NCI-H2196 treated with DMSO at 0.1 percent for 48 hours (cell line): ENCODE data around the gene SULT4A1.
A peak's percentile ranks its signal among the peaks of the same experiment; 100 is the strongest.
"Not testable (repeated sequence)": the region's sequence is repeated elsewhere in the genome, so short reads cannot be mapped to it uniquely, and the experiment has no call there.

ENCODE experiments used
- DNase-seq: peaks from one replicate; lab custom pipeline; 2025; ENCODE audit not compliant: unreplicated experiment; lab: John Stamatoyannopoulos, UW

Gene SULT4A1

DNA sequence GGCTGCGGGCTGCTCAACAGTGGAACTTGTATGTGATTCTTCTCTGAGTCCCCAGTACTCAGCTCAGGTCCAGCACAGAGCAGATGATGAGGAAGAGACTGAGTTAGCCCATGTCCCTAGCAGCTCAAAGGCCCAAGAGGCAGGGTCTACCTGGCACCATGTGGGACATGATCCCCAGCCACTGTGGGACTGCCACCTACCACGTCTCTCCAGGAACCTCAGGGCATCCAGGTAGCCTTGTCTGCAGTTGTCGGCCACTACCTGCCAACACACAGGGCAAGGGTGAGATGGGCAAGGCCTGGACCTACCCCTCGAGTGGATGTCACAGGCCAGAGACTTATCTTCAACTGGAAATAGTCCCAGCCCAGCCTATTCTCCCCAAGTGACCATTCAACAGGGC, 25.1 kb upstream of the SULT4A1 start:
- DNase-seq: no peak

DNA sequence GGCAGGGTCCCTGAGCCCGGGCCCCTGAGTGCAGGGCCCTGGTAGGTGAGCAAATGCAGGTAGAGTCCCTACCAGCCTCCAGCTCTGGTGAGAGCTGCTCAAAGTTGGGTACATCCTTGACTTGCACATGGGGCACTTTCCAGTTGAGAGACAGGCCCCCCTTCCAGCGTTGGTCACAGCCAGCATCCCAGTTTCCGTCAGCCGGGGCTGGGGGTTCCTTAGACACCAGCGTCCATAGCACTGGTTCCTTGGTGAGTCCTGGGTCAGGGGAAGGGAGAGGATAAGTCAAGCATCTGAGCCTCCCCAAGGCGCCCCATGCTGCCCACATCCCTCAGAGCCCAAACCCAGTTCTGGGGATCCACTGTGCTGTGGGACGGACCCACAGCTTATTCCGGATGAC, 23.9 kb upstream of the SULT4A1 start:
- DNase-seq: no peak

DNA sequence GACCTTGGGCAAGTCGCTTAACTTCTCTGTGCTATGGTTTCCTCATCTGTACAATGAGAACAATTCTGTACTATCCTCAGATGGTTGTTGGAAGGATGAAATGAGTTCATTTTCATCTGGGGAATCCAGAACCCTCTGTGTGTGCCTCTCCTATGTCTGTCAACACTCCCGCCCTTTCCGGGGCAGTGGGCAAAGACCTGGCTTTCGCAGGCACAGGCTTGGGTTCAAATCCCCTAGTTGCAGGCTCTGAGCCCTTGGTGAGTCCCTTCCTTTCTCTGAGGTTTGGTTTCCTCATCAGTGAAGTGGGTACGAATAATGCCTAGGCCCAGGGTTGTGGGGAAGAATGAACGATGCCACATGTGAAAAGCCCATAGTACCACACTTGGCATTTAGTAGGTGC, 23.5 kb upstream of the SULT4A1 start:
- no peak for DNase-seq

DNA sequence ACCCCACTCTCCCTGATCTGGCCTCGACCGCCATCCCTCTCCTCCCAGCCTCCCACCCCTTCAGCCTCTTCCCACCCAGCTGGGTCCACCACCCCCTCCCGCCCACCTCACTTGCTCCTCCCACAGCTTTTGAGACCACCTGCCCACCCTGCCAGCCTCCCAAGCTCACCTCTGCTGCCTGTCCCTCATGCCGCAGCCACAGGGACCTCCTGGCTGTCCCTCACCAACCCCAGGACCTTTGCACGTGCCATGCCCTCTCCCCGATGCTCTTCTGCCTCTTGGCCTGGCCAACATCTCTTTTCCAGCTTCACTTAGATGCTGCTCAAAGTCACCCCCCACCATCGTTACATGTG, 23.0 kb upstream of the SULT4A1 start:
- no peak for DNase-seq

DNA sequence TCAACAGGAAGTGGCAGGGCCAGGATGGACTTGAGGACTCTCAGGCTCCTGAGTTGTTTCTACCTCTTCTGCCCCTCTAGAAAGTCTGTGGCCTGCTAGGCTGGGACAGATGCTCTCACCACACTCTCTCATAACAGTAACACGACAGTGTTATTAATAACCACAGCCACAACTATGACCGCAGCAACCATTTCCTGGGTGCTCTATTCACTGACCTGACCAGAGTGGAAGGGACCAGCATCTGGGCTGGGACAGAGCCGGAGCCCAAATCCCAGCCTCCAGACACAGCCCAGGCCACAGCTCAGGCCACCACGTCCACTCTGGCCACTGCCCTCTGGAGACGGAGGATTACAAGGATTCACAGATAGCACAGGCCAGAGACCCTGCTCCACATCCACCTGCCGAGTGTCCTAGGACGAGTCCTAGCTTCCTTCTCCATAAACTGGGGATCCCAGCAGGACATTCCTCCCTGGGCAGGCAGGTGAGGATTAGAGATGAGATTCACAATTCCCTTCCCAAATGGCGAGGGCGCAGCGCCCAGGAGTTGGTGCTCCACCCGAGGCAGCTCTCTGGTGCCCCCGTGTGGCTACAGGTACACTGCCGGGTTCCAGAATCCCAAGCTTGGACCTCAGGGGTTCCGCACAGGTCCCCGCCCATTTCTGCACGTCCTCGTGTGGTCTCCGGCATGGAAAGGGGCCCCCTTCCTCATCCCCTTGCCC, 22.4 kb upstream of the SULT4A1 start:
- DNase-seq: peak; percentile 42

DNA sequence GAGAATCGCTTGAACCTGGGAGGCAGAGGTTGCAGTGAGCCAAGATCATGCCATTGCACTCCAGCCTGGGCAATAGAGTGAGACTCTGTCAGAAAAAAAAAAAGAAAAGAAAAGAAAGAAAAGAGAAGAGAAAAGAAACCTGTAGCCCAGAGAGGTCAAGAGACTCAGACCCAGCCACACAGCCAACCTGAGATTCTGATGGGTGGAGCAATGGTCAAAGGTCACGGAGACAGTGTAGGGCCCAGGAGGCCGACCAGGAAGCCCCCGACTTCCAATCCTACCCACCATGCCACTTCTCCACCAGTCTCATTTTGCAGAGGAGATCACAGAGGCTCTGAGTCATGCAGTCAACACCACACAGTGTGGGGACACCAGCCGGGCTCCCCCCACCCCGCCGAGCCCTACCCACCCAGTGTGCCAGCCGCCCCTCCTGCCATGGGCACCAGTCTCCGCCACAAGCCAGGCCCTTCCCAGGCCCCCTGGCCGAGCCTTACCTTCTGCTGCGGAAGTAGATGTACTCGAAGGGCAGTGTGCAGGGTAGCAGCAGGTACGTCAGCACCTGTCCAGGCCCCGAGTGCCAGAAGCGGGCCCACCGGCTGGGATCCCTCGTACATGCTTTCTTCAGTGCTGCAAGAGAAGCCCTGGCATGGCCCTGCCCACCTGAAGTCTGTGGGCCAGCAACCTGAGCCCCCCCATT, 21.6 kb upstream of the SULT4A1 start:
- no peak for DNase-seq

DNA sequence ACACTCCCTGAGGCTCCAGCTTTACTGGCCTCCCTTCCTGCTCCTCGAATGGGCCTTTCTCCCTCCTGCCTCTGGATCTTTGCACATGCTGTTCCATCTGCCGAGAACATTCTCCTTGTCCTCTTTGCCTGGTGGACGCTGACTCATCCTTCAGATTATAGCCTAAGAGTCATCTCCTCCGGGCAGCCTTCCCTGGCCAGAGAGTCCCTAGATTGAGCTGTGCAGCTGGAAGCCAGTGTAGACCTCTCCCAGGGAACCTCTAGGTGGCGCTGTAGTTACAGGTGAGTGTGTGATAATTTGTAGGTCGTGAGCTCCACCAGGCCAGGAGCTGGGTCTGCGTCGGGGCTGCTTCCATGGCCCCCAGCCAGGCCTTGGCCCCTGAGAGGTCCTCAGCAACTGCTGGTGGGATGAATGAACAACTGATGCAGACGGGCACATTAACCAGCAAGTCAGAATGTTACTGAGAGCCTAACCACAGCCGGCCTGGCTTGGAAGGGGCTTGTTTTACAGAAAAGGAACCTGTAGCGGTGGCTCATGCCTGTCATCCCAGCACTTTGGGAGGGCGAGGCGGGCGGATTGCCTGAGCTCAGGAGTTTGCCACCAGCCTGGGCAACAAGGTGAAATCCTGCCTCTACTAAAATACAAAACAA, 20.8 kb upstream of the SULT4A1 start:
- peak; percentile 81 for DNase-seq

DNA sequence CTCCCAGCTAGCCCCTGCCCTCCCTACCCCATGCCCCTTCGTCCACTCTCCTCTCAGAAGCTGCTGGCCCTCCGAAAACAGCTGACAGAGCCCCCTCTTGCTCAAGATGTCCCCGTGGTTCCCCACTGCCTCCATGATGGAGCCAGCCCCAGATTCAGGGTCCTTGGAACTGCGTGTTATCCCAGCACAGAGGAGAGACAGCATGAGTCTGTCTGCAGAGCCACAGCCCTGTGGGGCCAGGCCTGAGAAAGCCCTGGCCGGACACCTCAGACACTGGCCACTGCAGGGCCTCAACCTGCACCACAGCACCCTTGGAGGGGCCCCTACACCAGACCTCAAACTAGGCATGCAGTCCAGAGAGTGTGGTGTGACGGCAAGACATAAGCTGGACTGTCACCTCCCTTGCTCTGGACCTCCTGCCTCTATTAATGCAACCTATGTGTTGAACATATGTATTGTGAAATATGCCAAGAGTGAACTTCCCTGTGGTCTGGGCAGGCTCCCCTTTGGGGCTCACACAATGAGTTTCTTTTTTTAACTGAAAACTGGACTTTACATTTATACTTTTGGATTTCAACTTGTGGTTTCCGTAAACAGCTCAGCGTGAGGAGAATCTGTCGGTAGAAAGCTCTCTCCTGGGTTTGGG, 19.9 kb upstream of the SULT4A1 start:
- DNase-seq: no peak

DNA sequence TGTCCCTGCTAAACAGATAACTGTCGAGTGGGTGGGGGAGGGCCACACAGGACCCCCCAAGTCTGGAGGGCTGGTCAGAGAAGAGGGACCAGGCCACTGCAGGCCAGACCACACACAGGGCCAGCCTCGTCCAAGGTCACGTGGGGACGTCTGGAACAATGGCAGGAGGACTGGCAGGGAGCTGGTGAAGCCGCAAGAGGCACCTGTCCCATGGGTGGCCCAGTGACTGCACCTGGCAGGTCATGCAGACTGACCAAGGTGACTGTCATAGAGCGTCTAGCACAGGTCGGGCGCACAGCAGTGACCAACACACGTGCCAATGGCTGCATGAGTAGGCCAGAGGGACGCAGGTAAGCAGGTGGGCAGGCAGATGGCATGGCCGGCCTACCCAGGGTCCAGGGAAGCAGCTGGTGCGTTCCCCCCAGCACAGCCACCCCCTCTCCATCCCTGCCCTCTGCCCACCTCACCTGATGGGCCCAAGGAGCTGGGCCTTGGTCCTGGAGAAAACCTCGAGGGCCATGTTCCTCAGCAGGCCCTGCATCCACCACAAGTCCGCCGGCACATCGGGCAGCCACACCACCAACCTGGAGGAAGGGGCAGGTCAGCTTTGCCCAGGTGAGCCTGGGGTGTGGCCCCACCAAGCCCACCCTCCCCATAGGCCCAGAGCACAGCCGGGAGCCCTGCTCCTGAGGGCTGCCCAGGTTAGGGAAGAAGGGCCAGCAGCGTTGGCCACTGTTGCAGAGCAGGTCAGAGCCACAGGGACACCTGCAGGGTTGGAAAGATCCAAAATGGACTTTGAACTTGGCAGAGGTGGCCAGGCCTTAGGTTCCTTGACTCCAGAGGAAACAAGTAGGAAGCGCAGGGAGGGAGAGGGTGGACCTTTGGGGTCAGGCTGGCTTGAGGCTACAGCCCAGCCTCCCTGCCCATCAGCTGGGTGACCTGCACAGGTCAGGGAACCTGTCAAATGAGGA, 19.1 kb upstream of the SULT4A1 start:
- no peak for DNase-seq

DNA sequence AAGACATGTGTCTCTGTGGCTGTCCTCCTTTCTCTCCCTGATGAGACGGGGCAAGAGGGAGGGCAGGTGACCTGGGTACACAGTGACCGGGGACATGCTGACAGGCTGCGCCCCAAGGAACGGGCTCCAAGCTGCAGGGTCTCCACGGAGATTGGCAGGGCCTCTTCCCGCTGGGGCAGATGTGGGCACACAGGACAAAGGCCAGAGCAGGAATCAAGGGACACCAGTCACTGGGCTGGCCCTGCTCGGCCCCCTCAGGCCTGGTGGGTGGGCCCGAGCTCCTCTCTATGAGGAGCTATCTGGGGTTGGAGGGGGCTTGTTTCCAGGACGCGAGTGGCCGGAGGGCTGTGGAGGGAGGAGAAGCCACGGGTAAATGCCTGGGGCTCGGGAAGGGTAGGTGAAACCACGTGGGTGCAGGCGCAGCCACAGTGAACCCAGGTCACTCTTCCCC, 18.3 kb upstream of the SULT4A1 start:
- no peak for DNase-seq

DNA sequence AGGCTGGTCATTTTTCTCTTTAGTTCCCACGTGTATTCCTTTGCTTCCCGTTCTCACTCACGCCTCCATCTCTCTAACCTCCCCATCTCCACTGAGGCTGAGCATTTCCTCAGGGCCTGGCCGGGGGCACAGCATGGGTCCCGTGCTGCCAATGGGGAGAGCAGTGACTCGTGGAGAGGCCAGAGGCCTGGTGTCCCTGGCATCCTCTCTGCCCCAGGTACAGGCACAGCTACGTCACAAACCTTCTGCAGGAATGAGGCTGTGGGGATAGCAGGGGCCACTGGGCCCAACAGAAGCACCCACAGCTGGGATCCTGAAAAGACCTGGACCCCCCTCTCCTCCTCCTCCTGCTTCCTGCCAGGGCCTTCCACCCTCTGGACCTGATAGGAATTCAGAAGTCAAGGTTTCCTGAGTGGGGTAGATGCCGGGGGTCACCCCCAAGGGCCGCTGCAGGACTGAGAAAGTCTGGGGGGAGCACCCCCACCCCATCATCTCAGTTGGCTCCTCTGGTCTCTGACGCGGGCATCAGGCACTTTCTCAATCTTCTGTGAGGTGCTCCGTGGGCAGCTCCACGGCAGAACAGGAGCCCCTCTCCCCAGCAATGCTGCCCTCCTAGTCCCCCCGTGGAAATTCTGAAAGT, 17.7 kb upstream of the SULT4A1 start:
- DNase-seq: no peak

DNA sequence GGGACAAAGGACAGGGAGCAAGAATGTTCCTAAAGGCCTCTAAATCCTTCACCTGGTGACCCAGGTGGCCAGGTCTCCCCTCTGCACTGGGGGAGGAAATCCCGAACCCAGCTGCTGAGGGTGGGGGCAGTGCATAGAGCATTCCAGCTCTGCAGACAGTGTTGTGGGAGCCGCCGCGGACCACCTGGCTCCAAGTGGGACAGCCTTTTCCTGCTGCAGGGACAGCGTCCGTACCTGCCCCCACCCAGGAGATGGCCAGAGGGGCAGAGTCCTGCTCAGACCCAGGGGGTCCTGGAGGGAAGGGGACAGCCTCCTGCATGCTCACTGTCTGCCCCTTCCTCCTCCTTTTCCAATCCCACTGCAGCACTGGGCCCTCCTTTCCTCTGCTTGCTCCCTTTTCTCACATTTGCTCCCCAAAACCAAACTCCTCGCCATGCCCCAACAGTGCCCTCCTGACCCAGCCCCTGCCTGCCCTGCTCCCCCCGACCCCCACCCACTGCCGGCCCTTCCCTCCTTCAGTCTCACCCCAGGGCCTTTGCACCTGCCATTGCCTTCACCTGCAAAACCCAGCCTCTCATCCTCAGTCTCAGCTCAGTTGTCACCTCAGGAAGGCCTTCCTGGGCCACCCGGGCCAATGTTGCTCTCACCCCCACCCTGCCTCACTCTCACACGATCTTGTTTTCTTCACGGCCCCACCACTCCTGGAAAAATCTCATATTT, 16.7 kb upstream of the SULT4A1 start:
- DNase-seq: no peak

DNA sequence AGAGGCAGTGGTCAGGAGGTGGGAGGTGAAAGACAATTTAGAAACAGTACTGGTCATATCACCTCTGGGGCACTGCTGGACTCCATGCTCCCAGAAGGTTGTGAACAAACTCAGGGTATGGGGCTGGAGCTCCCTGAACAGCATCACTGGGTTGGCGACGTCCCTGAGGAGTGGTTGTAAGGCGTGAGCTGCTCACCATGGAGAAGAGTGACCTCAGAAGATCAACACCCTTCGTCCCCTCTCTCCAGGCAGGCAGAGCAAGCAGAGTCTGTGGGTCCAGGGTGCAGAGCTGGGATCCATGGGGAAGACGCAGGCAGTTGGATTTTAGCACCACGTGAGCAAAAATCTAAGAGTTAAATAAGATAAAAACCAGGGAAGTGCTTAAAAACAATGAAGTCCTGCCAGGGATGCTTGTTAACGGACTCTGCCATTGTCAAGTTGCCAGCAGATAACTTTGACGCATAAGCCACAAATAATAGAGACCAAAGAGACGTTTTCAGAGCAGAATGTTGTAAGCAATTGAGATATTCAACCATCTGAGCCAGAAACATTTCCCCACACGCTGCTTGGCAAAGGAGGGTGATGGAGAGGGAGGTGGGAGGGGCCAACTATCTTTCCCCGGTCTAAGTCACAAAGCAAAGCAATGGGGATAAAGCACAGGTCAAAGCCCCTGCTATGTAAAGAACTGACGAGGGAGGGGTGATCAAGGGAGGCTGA, 15.9 kb upstream of the SULT4A1 start:
- DNase-seq: no peak

DNA sequence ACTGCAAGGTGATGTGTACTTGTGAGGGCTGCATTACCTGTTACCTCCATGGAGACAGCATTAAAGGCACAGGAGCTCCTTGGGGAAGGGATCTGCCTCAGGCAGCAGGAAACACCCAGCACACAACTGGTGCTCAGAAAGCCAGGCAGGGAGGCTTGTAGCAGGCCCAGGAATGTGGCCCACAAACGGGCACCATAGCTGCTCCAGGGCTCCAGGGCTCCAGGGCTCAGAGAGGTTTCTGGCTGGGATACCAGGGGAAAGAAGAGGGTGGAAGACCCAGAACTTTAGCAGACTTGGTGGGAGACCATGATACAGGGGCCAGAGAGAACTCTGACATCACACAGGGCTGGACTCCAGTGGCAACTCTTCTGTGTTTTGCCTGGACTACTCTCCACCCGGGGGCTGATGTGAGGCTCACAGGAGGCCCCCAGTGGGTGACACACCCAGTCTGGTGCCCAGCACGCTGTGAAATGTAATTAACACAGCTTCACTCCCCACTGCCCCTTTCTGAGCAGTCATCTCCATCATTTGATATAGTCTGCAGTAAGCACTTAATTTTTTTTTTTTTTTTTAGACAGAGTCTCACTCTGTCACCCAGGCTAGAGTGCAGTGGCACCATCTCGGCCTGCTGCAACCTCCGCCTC, 14.7 kb upstream of the SULT4A1 start:
- DNase-seq: no peak

DNA sequence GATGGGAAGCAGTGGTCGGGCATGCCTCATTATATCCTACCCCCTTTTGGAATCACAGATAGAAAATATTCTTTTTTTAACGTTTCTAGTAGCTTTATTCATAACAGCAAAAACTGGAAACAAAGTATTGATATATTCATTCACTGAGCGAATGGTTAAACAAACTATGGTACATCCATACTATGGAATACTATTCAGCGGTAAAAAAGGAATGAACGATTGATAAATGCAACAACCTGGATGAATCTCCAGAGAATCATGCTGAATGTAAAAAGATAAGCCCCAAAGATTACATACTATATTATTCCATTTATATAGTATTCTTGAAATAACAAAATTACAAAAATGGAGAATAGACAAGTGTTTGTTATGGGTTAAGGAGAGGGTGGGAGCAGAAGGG, 7.5 kb upstream of the SULT4A1 start:
- DNase-seq: no peak

DNA sequence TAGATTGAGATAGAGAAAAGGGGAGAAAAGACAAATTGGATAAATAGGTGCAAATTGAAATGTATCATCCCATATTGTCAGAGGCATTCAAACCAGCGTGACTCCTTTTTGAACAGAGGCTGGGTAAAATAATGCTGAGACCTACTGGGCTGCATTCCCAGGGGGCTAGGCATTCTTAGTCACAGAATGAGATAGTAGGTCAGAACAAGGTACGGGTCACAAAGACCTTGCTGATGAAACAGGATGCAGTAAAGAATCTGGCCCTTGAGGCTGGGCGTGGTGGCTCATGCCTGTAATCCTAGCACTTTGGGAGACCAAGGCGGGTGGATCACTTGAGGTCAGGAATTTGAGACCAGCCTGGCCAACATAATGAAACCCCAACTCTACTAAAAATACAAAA, 6.7 kb upstream of the SULT4A1 start:
- DNase-seq: not testable (repeated sequence)

DNA sequence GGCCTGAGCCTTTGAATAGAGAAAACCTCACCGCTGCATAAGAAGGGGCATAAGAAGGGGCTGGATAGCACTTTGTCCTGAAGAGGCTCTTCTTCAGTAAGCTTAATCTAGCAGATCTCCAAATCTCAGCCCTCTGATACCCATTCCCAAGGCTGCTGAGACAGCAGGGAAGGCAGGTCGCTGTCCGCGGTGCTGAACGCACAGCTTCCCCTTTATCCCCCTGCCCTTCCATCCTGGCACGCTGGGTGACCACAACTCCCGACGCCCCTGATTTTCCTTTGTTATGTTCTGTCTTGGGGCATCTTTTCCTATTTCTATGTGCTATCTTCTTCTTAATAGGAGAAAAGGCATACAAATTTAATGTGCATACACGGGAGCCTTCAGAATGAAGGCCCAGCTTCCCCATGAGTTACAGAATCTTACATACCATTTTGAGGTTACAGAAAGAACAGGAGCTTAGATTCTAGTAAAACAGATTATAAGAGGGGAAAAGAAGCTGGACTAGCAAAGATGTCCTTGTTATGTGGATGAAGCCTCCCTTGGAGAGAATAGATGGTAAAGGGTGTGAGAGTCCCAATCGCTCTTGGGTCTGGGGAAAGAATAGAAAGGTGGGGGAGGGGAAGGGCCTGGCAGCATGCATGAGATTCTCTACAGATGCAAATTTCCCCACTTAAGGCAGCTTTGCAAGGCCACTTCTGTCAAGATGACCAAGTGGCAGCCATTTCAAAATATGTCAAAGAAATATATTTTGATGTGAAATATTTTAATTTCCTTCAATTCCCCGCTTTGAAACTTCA, 5.7 kb upstream of the SULT4A1 start:
- no peak for DNase-seq

DNA sequence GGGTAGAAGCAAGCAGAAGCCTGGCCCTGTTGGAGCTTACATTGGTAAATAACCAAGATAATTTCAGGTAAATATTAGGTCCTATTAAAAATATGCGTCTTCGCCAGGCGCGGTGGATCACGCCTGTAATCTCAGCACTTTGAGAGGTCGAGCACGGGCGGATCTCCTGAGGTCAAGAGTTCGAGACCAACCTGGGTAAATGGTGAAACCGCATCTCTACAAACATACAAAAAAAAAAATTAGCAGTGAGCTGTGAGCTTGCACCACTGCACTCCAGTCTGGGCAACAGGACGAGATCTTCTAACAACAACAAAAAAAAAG, 529 bp upstream of the SULT4A1 start:
- no peak for DNase-seq
